HG02798 (cell line): ENCODE measurements around the gene ARHGEF1.
"Not testable (repeated sequence)": the region's sequence is repeated elsewhere in the genome, so short reads cannot be mapped to it uniquely, and the experiment has no call there.

Experiments
- ATAC-seq: cut with Tn5 transposase; IDR thresholded peaks from one replicate; pipeline ENCODE4 v1.9.1; 2021; ENCODE audit warnings: mild to moderate bottlenecking; ENCODE audit not compliant: unreplicated experiment, poor library complexity

Gene ARHGEF1

GRCh38 chr19:41861116-41861768 lies 21.7 kb upstream of the ARHGEF1 start:
- ATAC-seq, result no peak

- no peak for ATAC-seq
These were observed 21.1 kb upstream of the ARHGEF1 start for GRCh38 chr19:41861846-41862245.

GRCh38 chr19:41862445-41862986 lies 20.5 kb upstream of the ARHGEF1 start:
- no peak for ATAC-seq

- no peak for ATAC-seq
These were observed 19.6 kb upstream of the ARHGEF1 start for GRCh38 chr19:41863209-41863931.

- no peak for ATAC-seq
These were observed 18.6 kb upstream of the ARHGEF1 start for GRCh38 chr19:41864374-41864773.

- ATAC-seq, result no peak
These were observed 16.7 kb upstream of the ARHGEF1 start for GRCh38 chr19:41866284-41866683.

- no peak for ATAC-seq
These were observed 14.6 kb upstream of the ARHGEF1 start for GRCh38 chr19:41868120-41868988.

- ATAC-seq, result no peak
These were observed 14.0 kb upstream of the ARHGEF1 start for GRCh38 chr19:41868989-41869300.

- ATAC-seq, result no peak
These were observed 13.5 kb upstream of the ARHGEF1 start for GRCh38 chr19:41869374-41869955.

GRCh38 chr19:41870401-41870873 lies 12.5 kb upstream of the ARHGEF1 start:
- no peak for ATAC-seq

- peak; percentile 58 for ATAC-seq
These were observed 11.2 kb upstream of the ARHGEF1 start for GRCh38 chr19:41871573-41872383.

GRCh38 chr19:41872384-41872774 lies 10.6 kb upstream of the ARHGEF1 start:
- ATAC-seq, result no peak

- ATAC-seq, result no peak
These were observed 10.0 kb upstream of the ARHGEF1 start for GRCh38 chr19:41872775-41873647.

- not testable (repeated sequence) for ATAC-seq
These were observed 7.0 kb upstream of the ARHGEF1 start for GRCh38 chr19:41875973-41876372.

GRCh38 chr19:41876847-41877832 lies 5.8 kb upstream of the ARHGEF1 start, which contains the start of gene CD79A:
TSS of gene CD79A (plus strand) at chr19:41877279. CDS start at chr19:41877305, 26 bp downstream.
- ATAC-seq, result peak; percentile 72

- no peak for ATAC-seq
These were observed 4.8 kb upstream of the ARHGEF1 start for GRCh38 chr19:41877916-41878905.
